Body of pancreas (tissue), 4 donors: ENCODE measurements around the gene SEC24D. TPM values are rescaled to one million over a fixed set of nuclear protein-coding genes. Genes with fewer than 3 reads are reported as not detected.
"Not testable (repeated sequence)": the region's sequence is repeated elsewhere in the genome, so short reads cannot be mapped to it uniquely, and the experiment has no call there.

Experiments
- ATAC-seq: fragments of 150-250 bp; one replicate; pipeline ENCODE4 v1.9.1; 2016
- DNase-seq, 4 donors: peaks; one replicate each; pipeline ENCODE4 v3.0.0-alpha.2; 2019
- H3K27ac ChIP-seq, 4 donors: fragments of 200-600 bp; sonication (generic); 1 replicate in 3 of 4; 2 replicates in 1 of 4; pipeline versions ENCODE4 v1.5.1 to v1.6.1; 2016 to 2019; ENCODE audit warnings: mild to moderate bottlenecking in 1 of 4, mixed read lengths in 1 of 4, moderate library complexity in 1 of 4
- H3K27me3 ChIP-seq, 2 donors: fragments of 200-600 bp; sonication (generic); one replicate each; pipeline ENCODE4 v1.6.0; 2016; ENCODE audit warnings: mild to moderate bottlenecking in 1 of 2
- H3K36me3 ChIP-seq, 2 donors: fragments of 200-600 bp; sonication (generic); replicated peaks in 1 of 2; 2 replicates each; pipeline ENCODE4 v1.5.1; 2016; ENCODE audit warnings: low read depth in 2 of 2; ENCODE audit not compliant: insufficient read depth in 1 of 2
- H3K4me1 ChIP-seq: fragments of 200-600 bp; sonication (generic); one replicate; pipeline ENCODE4 v1.6.0; 2016
- H3K4me3 ChIP-seq, 2 donors: fragments of 200-600 bp; sonication (generic); 1 replicate in 1 of 2; 2 replicates in 1 of 2; pipeline ENCODE4 v1.5.1; 2016 to 2019
- H3K9me3 ChIP-seq, 3 donors: fragments of 200-600 bp; sonication (generic); 1 replicate in 2 of 3; 2 replicates in 1 of 3; pipeline ENCODE4 v1.5.1; 2016
- POLR2A ChIP-seq, 3 donors: fragments of 450-650 bp; IDR thresholded peaks; one replicate each; pipeline ENCODE4 v1.6.1; 2016; ENCODE audit warnings: antibody characterized with exemption in 3 of 3, mild to moderate bottlenecking in 2 of 3
- WGBS, 2 donors: methylation state at CpG; one replicate each; pipeline ENCODE4 v1.1.5; 2017; 5-methylcytosine and 5-hydroxymethylcytosine counted together
- intact Hi-C: fragments of 100-400 bp; cut with DNase I; formaldehyde crosslinking; loops from one replicate; pipeline ENCODE4 v1.15.1; 2023
- total RNA-seq, 2 donors: library from RNA; depleted of rRNA; stranded (reverse); fragments of >200 nt; gene quantifications; one replicate each; pipeline ENCODE4 v1.1.0, GENCODE V29; 2016
- TF ChIP-seq, protein P1 (sequence below), 7 experiments: fragments of 450-650 bp in 4 of 7; fragments of 200-600 bp in 3 of 7; sonication (generic) in 3 of 7; IDR thresholded peaks; one replicate each; pipeline ENCODE4 v1.5.1; 2016 to 2019; ENCODE audit warnings: antibody characterized with exemption in 7 of 7

Gene SEC24D
- total RNA-seq, 2 donors from 2014 or later = 39.7 to 58.7 TPM

DNA sequence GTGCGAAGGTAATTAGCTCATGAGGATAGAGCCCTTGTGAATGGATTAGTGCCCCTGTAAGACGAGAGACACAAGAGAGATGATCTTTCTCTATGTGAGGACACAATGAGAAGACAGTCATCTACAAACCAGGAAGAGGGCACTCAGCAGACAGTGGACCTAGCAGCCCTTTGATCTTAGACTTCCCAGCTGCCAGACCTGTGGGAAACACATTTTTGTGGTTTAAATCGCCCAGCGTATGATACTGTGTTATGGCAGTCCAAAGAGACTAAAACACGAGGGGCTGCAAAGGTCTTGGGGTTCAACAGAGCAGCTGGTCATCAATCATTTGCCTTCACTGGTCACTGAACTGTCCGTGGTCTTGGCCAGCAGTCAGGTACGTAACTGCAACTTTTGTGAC, 43.5 kb upstream of the SEC24D start:
- intact Hi-C loops = no loop called here
- ATAC-seq (no peak), DNase-seq (no peak)
- Histone ChIP-seq H3K4me3 (no peak overlapping the region), H3K27ac (no peak overlapping the region), H3K9me3 (no peaks in the 10 kb centered on the region), H3K36me3 (no peaks in the 10 kb centered on the region), H3K4me1 (no peaks in the 10 kb centered on the region), H3K27me3 (no peaks in the 10 kb centered on the region)
- TF ChIP-seq, protein P1, sequence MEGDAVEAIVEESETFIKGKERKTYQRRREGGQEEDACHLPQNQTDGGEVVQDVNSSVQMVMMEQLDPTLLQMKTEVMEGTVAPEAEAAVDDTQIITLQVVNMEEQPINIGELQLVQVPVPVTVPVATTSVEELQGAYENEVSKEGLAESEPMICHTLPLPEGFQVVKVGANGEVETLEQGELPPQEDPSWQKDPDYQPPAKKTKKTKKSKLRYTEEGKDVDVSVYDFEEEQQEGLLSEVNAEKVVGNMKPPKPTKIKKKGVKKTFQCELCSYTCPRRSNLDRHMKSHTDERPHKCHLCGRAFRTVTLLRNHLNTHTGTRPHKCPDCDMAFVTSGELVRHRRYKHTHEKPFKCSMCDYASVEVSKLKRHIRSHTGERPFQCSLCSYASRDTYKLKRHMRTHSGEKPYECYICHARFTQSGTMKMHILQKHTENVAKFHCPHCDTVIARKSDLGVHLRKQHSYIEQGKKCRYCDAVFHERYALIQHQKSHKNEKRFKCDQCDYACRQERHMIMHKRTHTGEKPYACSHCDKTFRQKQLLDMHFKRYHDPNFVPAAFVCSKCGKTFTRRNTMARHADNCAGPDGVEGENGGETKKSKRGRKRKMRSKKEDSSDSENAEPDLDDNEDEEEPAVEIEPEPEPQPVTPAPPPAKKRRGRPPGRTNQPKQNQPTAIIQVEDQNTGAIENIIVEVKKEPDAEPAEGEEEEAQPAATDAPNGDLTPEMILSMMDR (IDR thresholded peaks at IDR 0.05) = no peak
- no peak for TF ChIP-seq POLR2A (IDR thresholded peaks at IDR 0.05)
- WGBS, 2 donors = 64 to 68% methylated on average over 6 to 7 of the region's 7 CpGs

- H3K36me3 ChIP-seq, H3K4me3 ChIP-seq, H3K27ac ChIP-seq, H3K4me1 ChIP-seq, H3K9me3 ChIP-seq, DNase-seq, H3K27me3 ChIP-seq, ATAC-seq, intact Hi-C loops: not testable (repeated sequence)
- 88 to 93% methylated on average over 9 of the region's 9 CpGs for WGBS, 2 donors
Observed at GRCh38 chr4:118878507-118878906, 42.6 kb upstream of the SEC24D start.

DNA sequence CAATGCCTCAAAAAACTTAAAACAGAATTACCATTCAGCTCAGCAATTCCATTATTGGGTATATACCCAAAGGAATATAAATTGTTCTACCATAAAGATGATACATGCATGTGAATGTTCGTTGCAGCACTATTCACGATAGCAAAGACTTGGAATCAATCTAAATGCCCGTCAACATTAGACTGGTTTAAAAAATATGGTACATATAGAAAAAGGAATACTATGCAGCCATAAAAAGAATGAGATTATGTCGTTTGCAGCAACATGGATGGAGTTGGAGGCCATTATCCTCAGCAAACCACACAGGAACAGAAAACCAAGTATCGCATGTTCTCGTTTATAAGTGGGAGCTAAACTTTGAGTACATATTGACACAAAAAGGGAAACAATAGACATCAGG, 41.9 kb upstream of the SEC24D start:
- Histone ChIP-seq H3K27ac (no peak overlapping the region), H3K4me3 (no peak overlapping the region), H3K27me3 (no peaks in the 10 kb centered on the region), H3K36me3 (no peaks in the 10 kb centered on the region), H3K4me1 (no peaks in the 10 kb centered on the region), H3K9me3 (no peaks in the 10 kb centered on the region)
- DNase-seq = no peak
- TF ChIP-seq POLR2A (IDR thresholded peaks at IDR 0.05) = no peak
- TF ChIP-seq, protein P1 (IDR thresholded peaks at IDR 0.05) = no peak
- no peak for ATAC-seq
- intact Hi-C loops = no loop called here
- 88% methylated on average over 6 of the region's 6 CpGs for WGBS, 2 donors

- Histone ChIP-seq H3K27me3 (no peaks in the 10 kb centered on the region), H3K36me3 (no peaks in the 10 kb centered on the region), H3K9me3 (no peaks in the 10 kb centered on the region), H3K4me3 (no peak overlapping the region), H3K27ac (no peak overlapping the region), H3K4me1 (no peaks in the 10 kb centered on the region)
- DNase-seq = no peak
- no peak for ATAC-seq
- 76 to 77% methylated on average over 4 of the region's 4 CpGs for WGBS, 2 donors
- intact Hi-C loops = no loop called here
- TF ChIP-seq, protein P1 (IDR thresholded peaks at IDR 0.05) = no peak
- no peak for TF ChIP-seq POLR2A (IDR thresholded peaks at IDR 0.05)
Observed at GRCh38 chr4:118872181-118872580, 36.3 kb upstream of the SEC24D start.

GRCh38 chr4:118869808-118870342, 33.9 kb upstream of the SEC24D start:
- H3K4me3 ChIP-seq = no peak overlapping the region
- TF ChIP-seq POLR2A (IDR thresholded peaks at IDR 0.05) = no peak
- TF ChIP-seq, protein P1 (IDR thresholded peaks at IDR 0.05) = no peak
- H3K9me3 ChIP-seq = no peaks in the 10 kb centered on the region
- DNase-seq (no peak), ATAC-seq (no peak)
- 57% methylated on average over 2 of the region's 2 CpGs for WGBS, 2 donors
- no peaks in the 10 kb centered on the region for H3K4me1 ChIP-seq
- no peaks in the 10 kb centered on the region for H3K36me3 ChIP-seq
- no peak overlapping the region for H3K27ac ChIP-seq
- no peaks in the 10 kb centered on the region for H3K27me3 ChIP-seq
- intact Hi-C loops = no loop called here
